Measurements from ENCODE around the gene ATP7B.

The ATP7B gene

GRCh38 chr13:51980908-51981307, 30.3 kb downstream of the ATP7B start:
- CTCF ChIA-PET = no interaction called here
- DNase-seq (ENCODE audit: extremely low spot score) = no peak
- POLR2A ChIA-PET = no interaction called here
- TF ChIP-seq BHLHE40 (IDR thresholded peaks at IDR 0.05; ENCODE audit: borderline replicate concordance) (no peak), FOXK2 (IDR thresholded peaks at IDR 0.05) (no peak), ELF4 (IDR thresholded peaks at IDR 0.05) (no peak), NFRKB (IDR thresholded peaks at IDR 0.05) (no peak), TARDBP (IDR thresholded peaks at IDR 0.05) (no peak), ZNF384 (IDR thresholded peaks at IDR 0.05) (no peak), FOXM1 (IDR thresholded peaks at IDR 0.05; ENCODE audit: borderline replicate concordance) (no peak), PKNOX1 (IDR thresholded peaks at IDR 0.05) (no peak), L3MBTL2 (conservative IDR thresholded peaks at IDR 0.05) (no peak), HDGF (IDR thresholded peaks at IDR 0.05; ENCODE audit: borderline replicate concordance) (no peak), CTBP1 (IDR thresholded peaks at IDR 0.05; ENCODE audit: borderline replicate concordance) (no peak)

- DNase-seq (ENCODE audit: extremely low spot score) = no peak
- no peak for TF ChIP-seq HDGF (IDR thresholded peaks at IDR 0.05; ENCODE audit: borderline replicate concordance)
- TF ChIP-seq ARNT (IDR thresholded peaks at IDR 0.05) = no peak
- POLR2A ChIA-PET = interaction anchor here (1.0 kb wide), 1 partner anchor 20 kb away, joined by 4 read pairs; no protein-coding TSS in a partner anchor
- CTCF ChIA-PET = no interaction called here
Measured at GRCh38 chr13:51978796-51979556, 32.3 kb downstream of the ATP7B start.

- POLR2A ChIA-PET = no interaction called here
- TF ChIP-seq ELF4 (IDR thresholded peaks at IDR 0.05) = no peak
- no peak for TF ChIP-seq L3MBTL2 (conservative IDR thresholded peaks at IDR 0.05)
- no peak for TF ChIP-seq TARDBP (IDR thresholded peaks at IDR 0.05)
- TF ChIP-seq ZNF384 (IDR thresholded peaks at IDR 0.05) = no peak
- TF ChIP-seq NFRKB (IDR thresholded peaks at IDR 0.05) = no peak
- TF ChIP-seq ARNT (IDR thresholded peaks at IDR 0.05) = no peak
- DNase-seq (ENCODE audit: extremely low spot score) = no peak
- CTCF ChIA-PET = no interaction called here
Measured at GRCh38 chr13:51977625-51978024, 33.6 kb downstream of the ATP7B start.

- TF ChIP-seq BHLHE40 (IDR thresholded peaks at IDR 0.05; ENCODE audit: borderline replicate concordance) (no peak), HDGF (IDR thresholded peaks at IDR 0.05; ENCODE audit: borderline replicate concordance) (no peak), FOXA1 (IDR thresholded peaks at IDR 0.05) (no peak), PKNOX1 (IDR thresholded peaks at IDR 0.05) (no peak), NFRKB (IDR thresholded peaks at IDR 0.05) (no peak), SUZ12 (IDR thresholded peaks at IDR 0.05) (no peak), TARDBP (IDR thresholded peaks at IDR 0.05) (no peak), FOXM1 (IDR thresholded peaks at IDR 0.05; ENCODE audit: borderline replicate concordance) (no peak), ARNT (IDR thresholded peaks at IDR 0.05) (no peak), LEF1 (IDR thresholded peaks at IDR 0.05; ENCODE audit: borderline replicate concordance) (no peak), ZNF384 (IDR thresholded peaks at IDR 0.05) (no peak), FOXK2 (IDR thresholded peaks at IDR 0.05) (no peak), CTBP1 (IDR thresholded peaks at IDR 0.05; ENCODE audit: borderline replicate concordance) (no peak), ELF4 (IDR thresholded peaks at IDR 0.05) (no peak), SP1 (IDR thresholded peaks at IDR 0.05) (no peak), L3MBTL2 (conservative IDR thresholded peaks at IDR 0.05) (no peak)
- CTCF ChIA-PET = no interaction called here
- DNase-seq (ENCODE audit: extremely low spot score) = no peak
- POLR2A ChIA-PET = no interaction called here
Measured at GRCh38 chr13:51976890-51977289, 34.4 kb downstream of the ATP7B start.

GRCh38 chr13:51976423-51976822, 34.8 kb downstream of the ATP7B start:
- POLR2A ChIA-PET = no interaction called here
- TF ChIP-seq SP1 (IDR thresholded peaks at IDR 0.05) = no peak
- no peak for TF ChIP-seq SUZ12 (IDR thresholded peaks at IDR 0.05)
- no peak for TF ChIP-seq LEF1 (IDR thresholded peaks at IDR 0.05; ENCODE audit: borderline replicate concordance)
- DNase-seq (ENCODE audit: extremely low spot score) = no peak
- CTCF ChIA-PET = no interaction called here

- ChIA-PET POLR2A (no interaction called here), CTCF (no interaction called here)
- no peak for TF ChIP-seq FOXK2 (IDR thresholded peaks at IDR 0.05)
- no peak for TF ChIP-seq ARNT (IDR thresholded peaks at IDR 0.05)
- no peak for TF ChIP-seq FOXM1 (IDR thresholded peaks at IDR 0.05; ENCODE audit: borderline replicate concordance)
- TF ChIP-seq SP1 (IDR thresholded peaks at IDR 0.05) = no peak
- TF ChIP-seq L3MBTL2 (conservative IDR thresholded peaks at IDR 0.05) = no peak
- TF ChIP-seq NFRKB (IDR thresholded peaks at IDR 0.05) = no peak
- no peak for TF ChIP-seq FOXA1 (IDR thresholded peaks at IDR 0.05)
- TF ChIP-seq HDGF (IDR thresholded peaks at IDR 0.05; ENCODE audit: borderline replicate concordance) = no peak
- TF ChIP-seq BHLHE40 (IDR thresholded peaks at IDR 0.05; ENCODE audit: borderline replicate concordance) = no peak
- TF ChIP-seq CTBP1 (IDR thresholded peaks at IDR 0.05; ENCODE audit: borderline replicate concordance) = no peak
- no peak for TF ChIP-seq PKNOX1 (IDR thresholded peaks at IDR 0.05)
- no peak for DNase-seq (ENCODE audit: extremely low spot score)
Measured at GRCh38 chr13:51974482-51974881, 36.8 kb downstream of the ATP7B start.

All from HEK293T (cell line).